Endodermal cell (in vitro differentiated cells): Measurements from ENCODE around the gene RAPGEF1. TPM values are rescaled to one million over a fixed set of nuclear protein-coding genes. Genes with fewer than 3 reads are reported as not detected.

Experiments used
- DNase-seq: peaks from one replicate; pipeline ENCODE4 v3.0.0-alpha.2; 2017
- H3K27ac ChIP-seq: 2 replicates; pipeline ENCODE4 v1.5.1; 2013; ENCODE audit warnings: mild to moderate bottlenecking, low read depth, low read length, moderate library complexity
- H3K27me3 ChIP-seq: 2 replicates; pipeline ENCODE4 v1.6.1; 2013; ENCODE audit warnings: mild to moderate bottlenecking, low read length, moderate library complexity; ENCODE audit not compliant: insufficient read depth, control insufficient read depth, poor library complexity, severe bottlenecking
- H3K36me3 ChIP-seq: 2 replicates; pipeline ENCODE4 v1.7.0; 2013; ENCODE audit warnings: mild to moderate bottlenecking, low read length, moderate library complexity; ENCODE audit not compliant: control insufficient read depth, insufficient read depth
- H3K4me1 ChIP-seq: one replicate; pipeline ENCODE4 v1.7.0; 2013; ENCODE audit warnings: low read length; ENCODE audit not compliant: control insufficient read depth, insufficient read depth
- H3K4me3 ChIP-seq: 2 replicates; pipeline ENCODE4 v1.5.1; 2013; ENCODE audit warnings: mild to moderate bottlenecking, low read length, moderate library complexity
- H3K9ac ChIP-seq: 2 replicates; pipeline ENCODE4 v1.6.1; 2013; ENCODE audit warnings: mild to moderate bottlenecking, low read length, moderate library complexity; ENCODE audit not compliant: poor library complexity, severe bottlenecking; ENCODE audit errors: extremely low read depth
- H3K9me3 ChIP-seq: 2 replicates; pipeline ENCODE4 v1.6.1; 2013; ENCODE audit warnings: mild to moderate bottlenecking, low read length, moderate library complexity; ENCODE audit not compliant: control insufficient read depth
- H3K27ac Mint-ChIP-seq: 2 replicates; pipeline ENCODE4 v1.8.0; 2020; ENCODE audit warnings: mixed read lengths
- H3K27me3 Mint-ChIP-seq: 2 replicates; pipeline ENCODE4 v1.8.0; 2021; ENCODE audit warnings: mild to moderate bottlenecking, mixed read lengths; ENCODE audit not compliant: insufficient read depth
- H3K36me3 Mint-ChIP-seq: 2 replicates; pipeline ENCODE4 v1.8.0; 2020; ENCODE audit warnings: low read depth, mixed read lengths
- H3K4me1 Mint-ChIP-seq: 2 replicates; pipeline ENCODE4 v1.8.0; 2020; ENCODE audit warnings: mixed read lengths
- H3K4me3 Mint-ChIP-seq: 2 replicates; pipeline ENCODE4 v1.8.0; 2020; ENCODE audit warnings: mild to moderate bottlenecking, moderate library complexity, mixed read lengths
- H3K9me3 Mint-ChIP-seq: 2 replicates; pipeline ENCODE4 v1.8.0; 2020; ENCODE audit warnings: mild to moderate bottlenecking, mixed read lengths
- WGBS, 2 experiments: methylation state at CpG; one replicate each; pipeline versions ENCODE4 v1.1.5 to v1.1.7; 2013; ENCODE audit warnings: missing lambda C conversion rate in 2 of 2, mixed read lengths in 1 of 2; ENCODE audit not compliant: insufficient coverage in 1 of 2, insufficient read length in 1 of 2; 5-methylcytosine and 5-hydroxymethylcytosine counted together
- total RNA-seq, 2 donors: library from RNA; stranded (reverse); fragmentation: NEBNext Ultra II Directional in 1 of 2; extraction: Animal tissue kit (Norgen Biotek cat#: 25700) in 1 of 2; gene quantifications; 2 replicates in 1 of 2; 3 replicates in 1 of 2; pipeline ENCODE4 v1.2.1, GENCODE V29; 2021
- TF ChIP-seq, protein P1 (sequence below): fragments of 200-600 bp; sonication (generic); conservative IDR thresholded peaks from 2 replicates; pipeline ENCODE4 v1.5.0; 2021; ENCODE audit warnings: antibody characterized with exemption, mild to moderate bottlenecking

The RAPGEF1 gene
- total RNA-seq, 2 donors from 2014 or later = 63.4 to 85.5 TPM

DNA sequence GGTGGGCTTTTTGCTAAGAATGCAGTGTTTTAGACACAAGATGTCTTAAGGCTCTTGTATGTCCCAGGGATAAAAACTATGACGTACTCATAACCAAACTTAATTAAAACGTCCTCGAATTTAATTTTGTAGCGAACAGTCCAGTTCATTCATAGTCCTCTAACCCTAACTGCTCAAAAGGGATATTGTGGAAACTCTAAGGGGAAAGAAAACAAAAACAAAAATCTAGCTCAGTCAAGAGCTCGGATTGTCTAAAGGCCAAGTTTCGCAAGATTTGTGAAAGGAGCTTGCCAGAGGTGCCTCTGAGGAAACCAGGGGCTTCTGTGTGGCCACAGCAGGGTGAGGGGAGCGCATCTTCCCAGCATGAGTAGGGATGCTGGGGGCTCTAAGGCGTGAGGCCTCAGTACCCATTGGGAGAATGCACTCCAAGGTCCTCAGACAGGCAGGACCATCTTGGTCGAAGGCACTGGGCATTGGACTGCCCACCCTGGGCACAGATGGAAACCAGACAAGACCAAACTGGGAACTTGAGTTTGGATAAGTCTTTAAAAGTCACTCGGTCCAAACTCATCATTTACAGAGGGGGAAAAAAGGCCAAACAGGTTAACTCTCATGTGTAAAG, 122.8 kb downstream of the RAPGEF1 start:
- Histone ChIP-seq H3K9ac (no peak overlapping the region), H3K9me3 (no peaks in the 10 kb centered on the region), H3K27me3 (no peaks in the 10 kb centered on the region), H3K27ac (no peak overlapping the region), H3K4me3 (no peak overlapping the region), H3K36me3 (peaks cover 45% of the 10 kb centered on the region), H3K4me1 (no peaks in the 10 kb centered on the region)
- DNase-seq = no peak
- Mint-ChIP-seq H3K36me3 (peaks cover 74% of the 10 kb centered on the region), H3K4me3 (no peak overlapping the region), H3K27ac (no peak overlapping the region), H3K9me3 (no peaks in the 10 kb centered on the region), H3K4me1 (peaks cover 14% of the 10 kb centered on the region), H3K27me3 (no peaks in the 10 kb centered on the region)
- WGBS, 2 experiments = 83 to 92% methylated on average over 6 to 10 of the region's 10 CpGs
- TF ChIP-seq, protein P1, sequence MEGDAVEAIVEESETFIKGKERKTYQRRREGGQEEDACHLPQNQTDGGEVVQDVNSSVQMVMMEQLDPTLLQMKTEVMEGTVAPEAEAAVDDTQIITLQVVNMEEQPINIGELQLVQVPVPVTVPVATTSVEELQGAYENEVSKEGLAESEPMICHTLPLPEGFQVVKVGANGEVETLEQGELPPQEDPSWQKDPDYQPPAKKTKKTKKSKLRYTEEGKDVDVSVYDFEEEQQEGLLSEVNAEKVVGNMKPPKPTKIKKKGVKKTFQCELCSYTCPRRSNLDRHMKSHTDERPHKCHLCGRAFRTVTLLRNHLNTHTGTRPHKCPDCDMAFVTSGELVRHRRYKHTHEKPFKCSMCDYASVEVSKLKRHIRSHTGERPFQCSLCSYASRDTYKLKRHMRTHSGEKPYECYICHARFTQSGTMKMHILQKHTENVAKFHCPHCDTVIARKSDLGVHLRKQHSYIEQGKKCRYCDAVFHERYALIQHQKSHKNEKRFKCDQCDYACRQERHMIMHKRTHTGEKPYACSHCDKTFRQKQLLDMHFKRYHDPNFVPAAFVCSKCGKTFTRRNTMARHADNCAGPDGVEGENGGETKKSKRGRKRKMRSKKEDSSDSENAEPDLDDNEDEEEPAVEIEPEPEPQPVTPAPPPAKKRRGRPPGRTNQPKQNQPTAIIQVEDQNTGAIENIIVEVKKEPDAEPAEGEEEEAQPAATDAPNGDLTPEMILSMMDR = no peak

DNA sequence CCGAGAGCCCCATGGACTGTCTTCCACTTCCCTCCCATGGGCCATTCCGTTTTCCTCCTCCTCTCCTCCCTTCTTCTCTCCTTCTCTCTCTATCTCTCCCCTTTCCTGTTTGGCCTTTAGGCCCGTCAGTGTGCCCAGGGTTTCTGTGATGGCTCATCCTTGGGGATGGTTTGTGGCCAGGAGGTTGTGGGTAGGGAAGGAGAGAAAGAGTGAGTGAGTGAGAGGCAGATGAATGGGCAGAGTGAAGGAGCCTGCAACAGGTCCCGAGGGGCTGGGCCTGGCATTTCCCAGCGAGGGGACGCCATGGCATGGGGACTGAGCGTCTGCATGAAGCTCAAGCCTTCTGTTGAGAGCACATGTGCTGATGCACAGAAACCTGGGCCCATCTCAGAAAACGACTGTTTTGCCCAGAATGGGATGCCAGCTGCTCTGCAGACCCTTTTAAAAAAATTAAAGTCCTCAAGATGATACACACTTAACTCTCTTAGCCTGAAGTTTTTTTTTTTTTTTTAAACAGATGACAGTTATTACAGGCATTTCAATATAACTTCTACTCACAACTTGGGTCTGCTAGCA, 125.4 kb downstream of the RAPGEF1 start:
- no peak overlapping the region for H3K27ac Mint-ChIP-seq
- H3K4me1 Mint-ChIP-seq = peaks cover 10% of the 10 kb centered on the region
- Histone ChIP-seq H3K36me3 (peaks cover 34% of the 10 kb centered on the region), H3K9me3 (no peaks in the 10 kb centered on the region), H3K9ac (no peak overlapping the region), H3K27ac (no peak overlapping the region), H3K27me3 (no peaks in the 10 kb centered on the region), H3K4me1 (no peaks in the 10 kb centered on the region), H3K4me3 (no peak overlapping the region)
- no peak for DNase-seq
- H3K9me3 Mint-ChIP-seq = no peaks in the 10 kb centered on the region
- no peak overlapping the region for H3K4me3 Mint-ChIP-seq
- peaks cover 54% of the 10 kb centered on the region for H3K36me3 Mint-ChIP-seq
- H3K27me3 Mint-ChIP-seq = no peaks in the 10 kb centered on the region
- TF ChIP-seq, protein P1 = no peak
- WGBS, 2 experiments = 92 to 97% methylated on average over 7 to 8 of the region's 8 CpGs

DNA sequence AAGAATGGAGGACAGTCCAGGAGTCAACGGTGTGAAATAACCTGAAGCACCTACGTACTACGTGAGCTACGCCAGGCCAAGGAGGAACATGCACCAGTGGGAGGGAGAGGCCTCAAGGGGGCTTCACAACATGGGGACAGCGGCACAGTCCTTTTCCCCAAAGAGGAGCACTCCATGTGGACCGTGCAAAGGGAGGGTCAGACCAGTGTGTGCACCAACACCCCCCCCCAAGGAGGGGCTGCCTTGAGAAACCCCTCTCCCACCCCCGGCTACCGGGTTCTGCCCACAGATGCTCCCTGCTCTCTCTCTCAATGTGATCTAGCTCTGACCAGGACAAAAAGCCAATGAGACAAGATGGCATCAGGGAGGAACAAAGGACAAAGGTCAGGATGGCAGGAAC, 126.0 kb downstream of the RAPGEF1 start:
- Mint-ChIP-seq H3K4me1 (peaks cover 15% of the 10 kb centered on the region), H3K36me3 (peaks cover 49% of the 10 kb centered on the region), H3K4me3 (no peak overlapping the region), H3K27ac (no peak overlapping the region), H3K27me3 (no peaks in the 10 kb centered on the region), H3K9me3 (no peaks in the 10 kb centered on the region)
- H3K27me3 ChIP-seq = no peaks in the 10 kb centered on the region
- no peak for DNase-seq
- no peak overlapping the region for H3K27ac ChIP-seq
- no peaks in the 10 kb centered on the region for H3K9me3 ChIP-seq
- H3K4me3 ChIP-seq = no peak overlapping the region
- peaks cover 2% of the 10 kb centered on the region for H3K4me1 ChIP-seq
- TF ChIP-seq, protein P1 = no peak
- no peak overlapping the region for H3K9ac ChIP-seq
- peaks cover 30% of the 10 kb centered on the region for H3K36me3 ChIP-seq
- 97 to 98% methylated on average over 4 to 8 of the region's 8 CpGs for WGBS, 2 experiments
